Measurements from ENCODE around the gene RASA3. TPM values are rescaled to one million over a fixed set of nuclear protein-coding genes. Genes with fewer than 3 reads are reported as not detected.

RASA3 gene
- total and polyA plus RNA-seq, 2 of the 8 experiments (the other 6 are each of a cell fraction or from before 2014, with no cell fraction given), result 7.5 to 21.9 TPM

- Histone ChIP-seq H3K27me3 (replicated peaks in 1 of 4; ENCODE audit: control insufficient read depth in 3 of 4, extremely low read depth in 1 of 4, insufficient read depth in 3 of 4, low read length in 3 of 4) (peaks cover 0 to 6% (median 3%) of the 10 kb centered on the region in 4 experiments; a peak in 3 of 7 replicates), H2BK12ac (ENCODE audit: low read depth, low read length) (peak overlapping the region; percentile 68; the same call in 1 of the 2 replicates), H3K18ac (ENCODE audit: extremely low read depth, low read length) (no peak overlapping the region), H2BK5ac (ENCODE audit: low read depth, low read length) (no peak overlapping the region; the same call in 1 of the 2 replicates), H2BK20ac (ENCODE audit: low read length) (no peak overlapping the region), H4K5ac (ENCODE audit: insufficient read length, low read depth, low read length) (no peak overlapping the region), H3K23ac (ENCODE audit: insufficient read length) (no peak overlapping the region), H3K4ac (replicated peaks; ENCODE audit: insufficient read length, low read depth, low read length) (no peak overlapping the region), H3K79me2 (ENCODE audit: control insufficient read depth in 1 of 2, insufficient read depth in 2 of 2, low read length in 2 of 2) (peaks cover 0 to 5% of the 10 kb centered on the region in 2 experiments; a peak in 1 of 4 replicates), H3K9ac (replicated peaks in 1 of 4; ENCODE audit: extremely low read depth in 1 of 4, low read depth in 3 of 4, low read length in 3 of 4) (no peak overlapping the region), H2BK15ac (ENCODE audit: low read length) (peak overlapping the region; percentile 37; the same call in 1 of the 2 replicates), H3K14ac (ENCODE audit: insufficient read length) (no peak overlapping the region), H3K4me1 (replicated peaks in 1 of 4; ENCODE audit: control insufficient read depth in 3 of 4, insufficient read depth in 4 of 4, low read length in 3 of 4) (peaks cover 2 to 13% (median 7%) of the 10 kb centered on the region in 4 experiments), H2AK5ac (ENCODE audit: low read depth, low read length) (no peak overlapping the region; the same call in 1 of the 2 replicates), H3K4me2 (ENCODE audit: insufficient read depth in 1 of 2, low read depth in 2 of 2, low read length in 2 of 2) (peak overlapping the region; percentile 30 to 42; a peak in 2 of 4 replicates), H3K27ac (ENCODE audit: low read depth, low read length) (no peak overlapping the region; the same call in 1 of the 2 replicates), H4K91ac (replicated peaks; ENCODE audit: insufficient read length, low read length) (peak overlapping the region; percentile 80), H4K20me1 (replicated peaks in 1 of 2; ENCODE audit: control insufficient read depth in 1 of 2, insufficient read depth in 2 of 2, low read length in 2 of 2) (no peaks in the 10 kb centered on the region), H3K36me3 (ENCODE audit: control insufficient read depth in 2 of 4, insufficient read depth in 4 of 4, low read length in 3 of 4) (no peaks in the 10 kb centered on the region), H3K23me2 (ENCODE audit: low read depth, low read length) (no peaks in the 10 kb centered on the region), H3K4me3 (ENCODE audit: extremely low read depth in 1 of 4, insufficient read depth in 2 of 4, low read depth in 3 of 4, low read length in 4 of 4) (no peak overlapping the region), H2BK120ac (replicated peaks; ENCODE audit: low read depth, low read length) (no peak overlapping the region), H3K9me3 (ENCODE audit: insufficient read depth in 2 of 2, low read depth in 1 of 2, low read length in 1 of 2) (peaks cover 0 to 8% of the 10 kb centered on the region in 2 experiments; a peak in 1 of 4 replicates), H2AFZ (ENCODE audit: low read length) (no peak overlapping the region), H3K56ac (replicated peaks; ENCODE audit: insufficient read length, low read depth, low read length) (no peak overlapping the region), H3K79me1 (ENCODE audit: low read depth, low read length) (no peaks in the 10 kb centered on the region; the same call in 1 of the 2 replicates), H4K8ac (ENCODE audit: extremely low read depth, insufficient read depth, low read length) (no peak overlapping the region)
- 73% methylated on average over 15 of the region's 15 CpGs; no CpG with 5 or more reads in 1 of the 2 experiments for WGBS, 2 experiments (ENCODE audit: extremely low coverage in 1 of 2, insufficient coverage in 1 of 2, insufficient read length in 1 of 2, insufficient replicate concordance in 2 of 2, low coverage in 1 of 2, low lambda C conversion rate in 2 of 2, missing lambda C conversion rate in 1 of 2)
- DNase-seq (ENCODE audit: low read depth in 1 of 2, low spot score in 2 of 2) (no peak), FAIRE-seq (no peak)
- CTCF ChIA-PET (ENCODE audit: partially characterized antibody), result interaction anchor here (2.1 kb wide), 1 partner anchor 9 kb away, joined by 5 read pairs; no protein-coding TSS in a partner anchor
- POLR2A ChIA-PET (ENCODE audit: partially characterized antibody), result no interaction called here
- no peak for TF ChIP-seq CHD2 (IDR thresholded peaks at IDR 0.05; ENCODE audit: low read length)
- TF ChIP-seq EP300 (IDR thresholded peaks at IDR 0.05; ENCODE audit: borderline replicate concordance in 1 of 2, low read depth in 2 of 2, low read length in 2 of 2), result no peak
- no peak for TF ChIP-seq E2F6 (IDR thresholded peaks at IDR 0.05)
- no peak for TF ChIP-seq POLR2AphosphoS5 (IDR thresholded peaks at IDR 0.05; ENCODE audit: low read depth, low read length)
- no peak for TF ChIP-seq NANOG (IDR thresholded peaks at IDR 0.05; ENCODE audit: insufficient read depth, low read depth, low read length, poor library complexity, severe bottlenecking)
- TF ChIP-seq BRCA1 (IDR thresholded peaks at IDR 0.05; ENCODE audit: low read depth, low read length), result no peak
- no peak for TF ChIP-seq SIX5 (IDR thresholded peaks at IDR 0.05; ENCODE audit: low read depth, low read length)
- TF ChIP-seq ATF2 (IDR thresholded peaks at IDR 0.05; ENCODE audit: low read length), result no peak
- TF ChIP-seq SRF (IDR thresholded peaks at IDR 0.05; ENCODE audit: low read depth, low read length), result no peak
- no peak for TF ChIP-seq HDAC6 (IDR thresholded peaks at IDR 0.05; ENCODE audit: low read depth, low read length)
- TF ChIP-seq TEAD4 (IDR thresholded peaks at IDR 0.05; ENCODE audit: low read depth, low read length), result no peak
These were observed 43.1 kb downstream of the RASA3 start for GRCh38 chr13:114089341-114089740.
